Bronchial epithelial cell (primary cell): ENCODE data around the gene RFC4. TPM values are rescaled to one million over a fixed set of nuclear protein-coding genes. Genes with fewer than 3 reads are reported as not detected.
A peak's percentile ranks its signal among the peaks of the same experiment; 100 is the strongest.

Experiments
- DNase-seq: peaks from one replicate; pipeline ENCODE4 v3.0.0-alpha.2; 2010; ENCODE audit warnings: low read depth
- FAIRE-seq: peaks from 2 replicates; lab custom pipeline; 2011; peaks lifted over from hg19 to GRCh38; lab: Jason Lieb, UNC
- H3K27me3 ChIP-seq: 2 replicates; pipeline ENCODE4 v1.5.1; 2011; ENCODE audit warnings: low read length; ENCODE audit not compliant: control insufficient read depth, insufficient read depth
- H3K36me3 ChIP-seq: 2 replicates; pipeline ENCODE4 v1.5.1; 2011; ENCODE audit warnings: low read length; ENCODE audit not compliant: control insufficient read depth, insufficient read depth
- H3K4me3 ChIP-seq: 2 replicates; pipeline ENCODE4 v1.5.1; 2011; ENCODE audit warnings: mild to moderate bottlenecking, low read depth, low read length, control low read depth
- total RNA-seq: library from RNA; depleted of rRNA; stranded (reverse); fragments of >200 nt; gene quantifications from 2 replicates; pipeline ENCODE4 v1.2.1, GENCODE V29; 2014
- TF ChIP-seq, protein P1 (sequence below): IDR thresholded peaks from 2 replicates; pipeline ENCODE4 v1.5.1; 2011; ENCODE audit warnings: mild to moderate bottlenecking, moderate library complexity, low read length, control low read depth, inconsistent platforms; ENCODE audit not compliant: insufficient read depth, severe bottlenecking

Gene RFC4
- total RNA-seq, 1 donor from 2014 or later, result 26.1 TPM

DNA sequence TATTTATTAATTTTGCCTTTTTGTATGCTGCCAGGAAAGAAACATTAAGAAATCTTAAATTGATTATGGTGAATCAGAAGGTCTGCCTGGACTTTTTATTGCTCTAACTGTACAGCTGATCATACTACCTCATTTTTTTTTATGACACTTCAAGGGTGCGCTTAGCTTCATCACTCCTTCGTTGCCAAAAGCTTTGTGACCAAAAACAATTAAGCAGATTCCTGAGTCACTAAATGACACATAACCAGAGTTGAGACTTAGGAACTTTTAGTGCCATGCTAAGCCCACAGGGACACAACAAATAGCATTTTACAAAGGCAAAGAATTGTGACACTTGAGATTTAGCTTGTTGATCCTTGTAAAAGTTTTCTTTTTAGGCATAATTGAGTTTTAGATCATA lies 41.2 kb upstream of the RFC4 start:
- H3K36me3 ChIP-seq, result no peaks in the 10 kb centered on the region
- no peak overlapping the region for H3K4me3 ChIP-seq
- DNase-seq (no peak), FAIRE-seq (no peak)
- peaks cover 1% of the 10 kb centered on the region for H3K27me3 ChIP-seq
- TF ChIP-seq, protein P1, sequence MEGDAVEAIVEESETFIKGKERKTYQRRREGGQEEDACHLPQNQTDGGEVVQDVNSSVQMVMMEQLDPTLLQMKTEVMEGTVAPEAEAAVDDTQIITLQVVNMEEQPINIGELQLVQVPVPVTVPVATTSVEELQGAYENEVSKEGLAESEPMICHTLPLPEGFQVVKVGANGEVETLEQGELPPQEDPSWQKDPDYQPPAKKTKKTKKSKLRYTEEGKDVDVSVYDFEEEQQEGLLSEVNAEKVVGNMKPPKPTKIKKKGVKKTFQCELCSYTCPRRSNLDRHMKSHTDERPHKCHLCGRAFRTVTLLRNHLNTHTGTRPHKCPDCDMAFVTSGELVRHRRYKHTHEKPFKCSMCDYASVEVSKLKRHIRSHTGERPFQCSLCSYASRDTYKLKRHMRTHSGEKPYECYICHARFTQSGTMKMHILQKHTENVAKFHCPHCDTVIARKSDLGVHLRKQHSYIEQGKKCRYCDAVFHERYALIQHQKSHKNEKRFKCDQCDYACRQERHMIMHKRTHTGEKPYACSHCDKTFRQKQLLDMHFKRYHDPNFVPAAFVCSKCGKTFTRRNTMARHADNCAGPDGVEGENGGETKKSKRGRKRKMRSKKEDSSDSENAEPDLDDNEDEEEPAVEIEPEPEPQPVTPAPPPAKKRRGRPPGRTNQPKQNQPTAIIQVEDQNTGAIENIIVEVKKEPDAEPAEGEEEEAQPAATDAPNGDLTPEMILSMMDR, result no peak

DNA sequence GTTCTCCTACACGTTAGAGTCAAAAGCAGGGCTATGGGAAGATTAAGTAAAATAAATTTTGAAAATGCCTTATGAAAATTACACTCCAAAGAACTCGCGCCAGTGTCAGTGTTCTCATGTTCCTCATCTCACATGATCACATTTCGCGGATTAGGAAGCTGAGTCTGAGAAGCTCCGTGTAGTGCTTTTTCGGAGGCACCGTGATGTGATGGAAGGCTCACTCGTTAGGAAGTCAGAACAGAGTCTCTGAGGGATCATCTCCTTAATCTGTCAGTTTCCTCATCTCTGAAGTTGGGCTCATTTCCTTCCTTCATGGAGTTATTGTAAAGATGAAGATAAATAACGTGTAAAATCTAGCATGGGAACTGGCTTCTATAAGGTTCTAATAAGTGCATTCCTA lies 39.5 kb upstream of the RFC4 start:
- DNase-seq (no peak), FAIRE-seq (no peak)
- Histone ChIP-seq H3K27me3 (peaks cover 1% of the 10 kb centered on the region), H3K4me3 (no peak overlapping the region), H3K36me3 (no peaks in the 10 kb centered on the region)
- TF ChIP-seq, protein P1, result no peak

DNA sequence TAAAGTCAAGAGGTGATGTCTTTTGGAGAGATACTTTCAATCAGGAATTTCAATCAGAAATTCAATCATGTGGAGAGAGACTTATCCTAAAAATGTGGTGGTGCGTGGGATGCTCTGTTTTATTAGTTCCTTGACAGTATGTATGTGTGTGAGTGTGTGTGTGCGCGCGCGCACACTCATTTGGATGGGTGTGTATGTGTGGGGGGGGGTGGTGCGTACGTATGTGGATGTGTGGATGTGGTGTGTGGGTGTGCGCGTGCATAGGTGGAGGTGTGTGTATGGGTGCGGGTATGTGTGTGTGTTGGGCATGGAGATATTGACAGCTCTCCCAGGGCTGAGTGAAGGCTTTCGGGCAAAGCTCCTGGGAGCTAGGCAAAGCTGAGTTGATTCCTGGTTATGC lies 38.6 kb upstream of the RFC4 start:
- TF ChIP-seq, protein P1, result no peak
- FAIRE-seq, result no peak
- H3K4me3 ChIP-seq, result no peak overlapping the region
- H3K27me3 ChIP-seq, result peaks cover 1% of the 10 kb centered on the region
- no peaks in the 10 kb centered on the region for H3K36me3 ChIP-seq
- DNase-seq, result no peak

DNA sequence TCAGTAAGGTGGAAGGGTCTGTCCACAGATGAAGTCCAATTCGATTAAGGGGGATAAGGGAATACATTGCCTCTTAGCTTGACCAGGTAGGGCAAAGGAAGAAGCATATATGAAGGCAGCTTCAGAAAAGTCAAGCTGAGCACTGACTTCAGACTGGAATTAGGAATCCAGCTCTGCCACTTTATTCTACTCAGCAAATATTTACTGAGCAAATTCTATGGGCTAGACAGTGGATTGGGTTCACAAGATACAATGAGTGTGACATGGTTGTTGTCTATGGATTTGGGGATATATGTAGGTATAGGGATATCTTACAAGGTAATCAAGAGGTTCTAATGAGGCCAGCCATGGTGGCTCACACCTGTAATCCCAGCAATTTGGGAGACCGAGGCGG lies 36.8 kb upstream of the RFC4 start:
- FAIRE-seq (no peak), DNase-seq (no peak)
- TF ChIP-seq, protein P1, result no peak
- Histone ChIP-seq H3K36me3 (no peaks in the 10 kb centered on the region), H3K27me3 (peaks cover 1% of the 10 kb centered on the region), H3K4me3 (no peak overlapping the region)

DNA sequence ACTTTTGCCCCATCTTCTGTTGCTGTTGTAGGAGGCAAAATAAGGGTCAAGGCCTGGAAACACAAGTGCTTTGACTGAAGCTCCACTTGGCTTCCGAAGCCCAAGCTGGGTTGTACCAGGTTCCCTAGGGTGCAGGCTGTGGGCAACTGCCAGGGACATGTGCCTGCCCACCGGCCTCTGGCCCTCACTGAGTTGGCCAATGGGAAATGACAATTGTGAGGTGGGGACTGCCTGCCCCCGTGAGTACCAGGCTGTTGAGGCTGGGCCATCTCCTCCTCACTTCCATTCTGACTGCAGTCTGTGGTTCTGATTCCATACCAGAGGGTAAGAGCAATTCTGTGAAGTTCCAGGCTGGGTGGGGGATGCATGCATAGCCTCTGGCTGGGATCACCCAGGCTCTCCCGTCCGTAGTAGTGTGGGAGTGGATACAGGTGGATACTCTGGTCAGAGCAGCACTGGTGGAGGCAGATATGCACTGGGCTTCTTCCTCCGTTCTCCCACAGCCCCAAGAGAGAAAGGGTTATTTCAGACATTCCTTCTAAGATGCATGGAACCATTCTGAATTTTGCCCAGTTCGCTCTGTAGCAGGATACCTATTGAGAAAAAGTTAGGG lies 36.2 kb upstream of the RFC4 start, which contains the start of gene ADIPOQ:
ADIPOQ (plus strand) TSS at position 285 of the 613 bp plus-strand sequence. CDS start 10,349 bp downstream, outside the sequence.
- H3K36me3 ChIP-seq, result no peaks in the 10 kb centered on the region
- FAIRE-seq, result no peak
- DNase-seq, result no peak
- no peak within 1 kb of the TSS for H3K4me3 ChIP-seq
- peaks cover 1% of the 10 kb centered on the region for H3K27me3 ChIP-seq
- TF ChIP-seq, protein P1, result no peak

DNA sequence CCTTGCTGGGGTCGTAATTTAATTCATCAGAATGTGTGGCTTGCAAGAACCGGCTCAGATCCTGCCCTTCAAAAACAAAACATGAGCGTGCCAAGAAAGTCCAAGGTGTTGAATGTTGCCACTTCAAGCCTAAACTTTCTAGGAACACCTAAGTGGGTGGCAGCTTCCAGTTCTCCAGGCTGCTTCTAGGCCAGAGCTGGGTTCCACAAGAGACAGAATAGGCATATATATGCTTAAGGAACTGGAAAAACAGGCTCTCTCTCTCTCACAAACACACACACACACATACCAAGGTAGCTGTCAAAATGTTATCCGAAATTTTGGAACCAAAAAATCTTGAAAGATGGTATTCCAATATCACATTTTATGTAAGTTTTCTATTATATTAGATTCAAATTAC lies 35.3 kb upstream of the RFC4 start:
- FAIRE-seq, result no peak
- peak; percentile 33 for DNase-seq
- Histone ChIP-seq H3K27me3 (peaks cover 1% of the 10 kb centered on the region), H3K36me3 (no peaks in the 10 kb centered on the region), H3K4me3 (no peak overlapping the region)
- TF ChIP-seq, protein P1, result no peak
